Subcutaneous abdominal adipose tissue (tissue), 5 donors: Measurements from ENCODE around the gene EED.

Experiments used
- H3K27ac ChIP-seq: one replicate; pipeline ENCODE4 v1.7.0; 2013; ENCODE audit warnings: low read depth, mild to moderate bottlenecking, inconsistent platforms, low read length, moderate library complexity
- H3K27me3 ChIP-seq, 5 donors: one replicate each; pipeline ENCODE4 v1.7.0; 2013; ENCODE audit warnings: low read length in 5 of 5, inconsistent platforms in 1 of 5; ENCODE audit not compliant: control insufficient read depth in 5 of 5, insufficient read depth in 4 of 5
- H3K36me3 ChIP-seq, 5 donors: one replicate each; pipeline ENCODE4 v1.7.0; 2013; ENCODE audit warnings: low read length in 5 of 5; ENCODE audit not compliant: control insufficient read depth in 5 of 5, insufficient read depth in 5 of 5
- H3K4me1 ChIP-seq, 5 donors: one replicate each; pipeline ENCODE4 v1.7.0; 2013; ENCODE audit warnings: low read length in 5 of 5, mild to moderate bottlenecking in 3 of 5, moderate library complexity in 1 of 5; ENCODE audit not compliant: control insufficient read depth in 5 of 5, insufficient read depth in 5 of 5
- H3K4me3 ChIP-seq, 5 donors: one replicate each; pipeline ENCODE4 v1.7.0; 2013; ENCODE audit warnings: low read length in 5 of 5, low read depth in 1 of 5
- H3K9ac ChIP-seq, 5 donors: one replicate each; pipeline ENCODE4 v1.7.0; 2013; ENCODE audit warnings: low read length in 5 of 5, mild to moderate bottlenecking in 4 of 5, moderate library complexity in 3 of 5
- H3K9me3 ChIP-seq, 5 donors: one replicate each; pipeline ENCODE4 v1.7.0; 2013; ENCODE audit warnings: low read length in 5 of 5; ENCODE audit not compliant: control insufficient read depth in 5 of 5
- donor health status: healthy.
- donor health status: healthy.
- donor health status: healthy.
- donor health status: healthy.
- donor health status: healthy.

EED gene

DNA sequence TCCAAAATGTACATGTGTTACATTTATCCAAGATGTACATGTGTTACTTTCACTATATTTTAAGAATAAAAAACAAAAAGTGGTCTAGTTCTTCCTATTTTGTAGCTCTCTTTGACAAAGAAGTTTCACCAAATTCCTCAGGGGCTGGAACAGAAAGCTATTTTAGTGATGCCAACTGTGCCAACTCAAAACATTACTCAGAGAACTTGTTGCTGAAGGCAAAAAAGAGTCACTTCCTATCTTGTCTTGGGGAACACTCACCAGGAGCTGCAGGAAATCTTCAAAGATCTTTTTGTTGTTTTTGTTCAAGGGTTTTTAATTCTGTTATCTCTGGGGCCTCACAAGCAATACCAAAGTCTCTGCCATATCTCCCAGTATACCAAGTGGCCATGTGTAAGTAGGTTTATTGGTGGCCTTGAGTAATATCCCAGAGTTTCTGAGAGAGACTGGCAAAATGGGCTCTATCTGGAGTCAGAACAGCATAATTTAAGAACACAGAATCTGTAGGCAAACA is 13.6 kb upstream of the EED start:
- Histone ChIP-seq H3K27ac (no peak overlapping the region), H3K36me3 (no peaks in the 10 kb centered on the region), H3K4me1 (peaks cover 0 to 11% (median 4%) of the 10 kb centered on the region in 5 donors), H3K9ac (no peak overlapping the region), H3K4me3 (no peak overlapping the region), H3K27me3 (no peaks in the 10 kb centered on the region), H3K9me3 (no peaks in the 10 kb centered on the region)

DNA sequence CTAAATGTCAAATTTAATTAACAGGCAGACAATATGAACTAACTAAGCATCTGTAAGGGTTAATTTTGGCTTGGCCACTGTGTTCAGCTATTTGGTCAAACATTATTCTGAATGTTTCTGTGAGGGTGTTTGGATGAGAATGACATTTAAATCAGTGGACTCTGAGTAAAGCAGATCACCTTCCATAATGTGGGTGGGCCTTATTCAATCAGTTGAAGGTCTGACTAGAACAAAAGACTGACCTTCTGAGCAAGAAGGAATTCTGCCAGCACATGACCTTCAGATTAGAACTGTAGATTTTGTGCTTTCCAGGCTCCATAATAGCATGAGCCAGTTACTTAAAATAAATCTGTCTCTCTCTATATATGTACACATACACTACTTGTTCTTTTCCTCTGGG is 12.0 kb upstream of the EED start:
- no peaks in the 10 kb centered on the region for H3K36me3 ChIP-seq
- H3K9me3 ChIP-seq, result no peaks in the 10 kb centered on the region
- no peak overlapping the region for H3K27ac ChIP-seq
- no peak overlapping the region for H3K9ac ChIP-seq
- no peak overlapping the region for H3K4me3 ChIP-seq
- no peaks in the 10 kb centered on the region for H3K27me3 ChIP-seq
- peaks cover 0 to 11% (median 4%) of the 10 kb centered on the region in 5 donors for H3K4me1 ChIP-seq

DNA sequence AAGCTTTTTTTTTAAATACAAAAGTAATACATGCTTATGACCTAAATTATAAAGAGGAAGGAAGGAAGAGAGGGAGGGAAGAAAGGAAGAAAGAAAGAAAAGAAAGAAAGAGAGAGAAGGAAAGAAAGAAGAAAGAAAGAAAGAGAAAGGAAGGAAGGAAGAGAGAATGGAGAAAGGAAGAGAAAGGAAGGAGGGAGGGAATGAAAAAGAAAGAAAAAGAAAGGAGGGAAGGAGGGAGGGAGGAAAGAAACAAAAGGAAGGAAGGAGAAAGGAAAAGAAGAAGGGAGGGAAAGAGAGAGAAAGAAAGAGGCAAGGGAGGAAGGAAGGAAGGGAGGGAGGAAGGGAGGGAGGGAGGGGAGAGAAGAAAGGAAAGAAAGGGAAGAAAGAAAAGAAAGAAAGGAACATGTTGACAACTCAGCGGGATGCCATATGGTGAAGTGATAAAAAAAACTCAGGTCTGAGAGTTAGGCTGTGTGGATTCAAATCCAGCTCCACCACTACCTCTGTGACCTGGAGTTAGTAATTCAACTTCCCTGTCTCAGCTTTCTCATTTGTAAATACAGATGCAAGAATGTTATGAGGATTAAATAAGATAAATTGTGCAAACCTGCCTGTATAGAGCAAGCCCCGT is 9.6 kb upstream of the EED start:
- Histone ChIP-seq H3K27me3 (no peaks in the 10 kb centered on the region), H3K9me3 (no peaks in the 10 kb centered on the region), H3K9ac (no peak overlapping the region), H3K4me1 (peaks cover 0 to 11% (median 4%) of the 10 kb centered on the region in 5 donors), H3K27ac (no peak overlapping the region), H3K4me3 (no peak overlapping the region), H3K36me3 (no peaks in the 10 kb centered on the region)

DNA sequence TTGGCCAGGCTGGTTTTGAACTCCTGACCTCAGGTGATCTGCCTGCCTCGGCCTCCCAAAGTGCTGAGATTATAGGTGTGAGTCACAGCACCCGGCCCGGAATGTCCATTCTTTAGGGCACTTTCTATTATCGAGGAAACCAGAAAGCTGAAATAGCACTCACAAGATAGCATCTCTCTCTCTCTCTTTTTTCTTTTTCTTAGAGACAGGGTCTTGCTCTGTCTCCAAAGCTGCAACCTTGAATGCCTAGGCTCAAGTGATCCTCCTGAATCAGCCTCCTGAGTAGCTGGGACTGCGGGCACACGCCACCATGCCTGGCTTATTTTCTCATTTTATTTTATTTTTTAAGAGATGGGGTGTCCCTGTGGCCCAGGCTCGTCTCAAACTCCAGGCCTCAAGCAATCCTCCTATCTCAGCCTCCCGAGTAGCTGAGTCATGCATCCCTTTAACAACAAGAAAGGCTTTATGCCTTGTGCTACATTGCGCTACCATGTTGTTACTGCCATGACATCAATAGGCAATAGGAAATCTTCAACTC is 7.2 kb upstream of the EED start:
- Histone ChIP-seq H3K27me3 (peaks cover 0 to 2% (median 0%) of the 10 kb centered on the region in 5 donors), H3K27ac (no peak overlapping the region), H3K36me3 (no peaks in the 10 kb centered on the region), H3K4me1 (no peaks in the 10 kb centered on the region), H3K9me3 (no peaks in the 10 kb centered on the region), H3K9ac (no peak overlapping the region), H3K4me3 (no peak overlapping the region)

DNA sequence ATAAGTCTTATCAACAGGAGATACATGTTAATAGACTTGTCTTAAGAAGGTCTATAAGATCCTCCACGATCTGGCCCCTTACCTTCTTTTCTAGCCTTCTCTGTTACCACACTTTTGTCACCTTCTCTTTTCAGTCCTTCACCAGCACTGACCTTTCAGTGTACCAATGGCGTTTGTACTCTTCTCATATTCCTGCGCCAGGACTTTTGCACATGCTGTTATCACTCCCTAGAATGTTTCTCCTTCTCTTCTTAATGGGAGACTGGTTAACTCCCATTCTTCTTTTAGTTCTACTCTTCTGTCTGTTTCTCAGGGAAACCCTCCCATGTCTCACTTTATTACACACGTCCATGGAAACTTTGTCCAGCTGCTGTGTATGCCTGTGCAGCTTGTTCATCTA is 4.4 kb upstream of the EED start:
- H3K27ac ChIP-seq, result no peak overlapping the region
- H3K36me3 ChIP-seq, result no peaks in the 10 kb centered on the region
- H3K27me3 ChIP-seq, result peaks cover 0 to 2% (median 0%) of the 10 kb centered on the region in 5 donors
- no peaks in the 10 kb centered on the region for H3K9me3 ChIP-seq
- H3K4me1 ChIP-seq, result peaks cover 0 to 7% (median 5%) of the 10 kb centered on the region in 5 donors
- no peak overlapping the region for H3K9ac ChIP-seq
- H3K4me3 ChIP-seq, result no peak overlapping the region

DNA sequence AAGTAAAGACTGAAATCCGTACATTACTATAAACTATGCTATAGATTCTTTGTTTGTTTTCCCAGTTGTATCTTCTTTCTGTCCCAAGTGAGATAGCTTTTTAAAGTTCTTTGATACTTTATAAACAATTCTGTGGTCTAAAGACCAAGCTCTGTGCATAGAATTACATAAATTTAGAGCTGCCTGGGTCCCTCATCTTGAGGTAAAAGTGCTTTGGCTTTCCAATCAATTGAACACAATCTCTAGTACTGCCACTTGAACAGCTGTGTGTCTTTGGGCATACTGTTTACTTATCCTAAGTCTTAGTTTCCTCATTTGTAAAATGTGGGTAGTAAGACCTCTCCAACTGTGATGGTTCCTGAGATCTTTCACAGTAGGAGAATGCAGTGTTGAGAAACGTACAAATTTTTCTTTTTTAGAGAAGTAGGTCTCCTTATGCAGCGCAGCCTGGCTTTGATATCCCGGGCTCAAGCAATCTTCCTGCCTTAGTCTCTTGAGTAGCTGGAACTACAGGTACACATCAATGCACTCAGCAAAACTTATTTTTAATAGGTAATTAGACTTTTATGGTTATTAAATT is 2.5 kb upstream of the EED start:
- Histone ChIP-seq H3K9ac (no peak overlapping the region), H3K27ac (no peak overlapping the region), H3K36me3 (no peaks in the 10 kb centered on the region), H3K27me3 (peaks cover 0 to 2% (median 0%) of the 10 kb centered on the region in 5 donors), H3K4me3 (no peak overlapping the region), H3K9me3 (no peaks in the 10 kb centered on the region), H3K4me1 (peaks cover 5 to 23% (median 21%) of the 10 kb centered on the region in 5 donors)

DNA sequence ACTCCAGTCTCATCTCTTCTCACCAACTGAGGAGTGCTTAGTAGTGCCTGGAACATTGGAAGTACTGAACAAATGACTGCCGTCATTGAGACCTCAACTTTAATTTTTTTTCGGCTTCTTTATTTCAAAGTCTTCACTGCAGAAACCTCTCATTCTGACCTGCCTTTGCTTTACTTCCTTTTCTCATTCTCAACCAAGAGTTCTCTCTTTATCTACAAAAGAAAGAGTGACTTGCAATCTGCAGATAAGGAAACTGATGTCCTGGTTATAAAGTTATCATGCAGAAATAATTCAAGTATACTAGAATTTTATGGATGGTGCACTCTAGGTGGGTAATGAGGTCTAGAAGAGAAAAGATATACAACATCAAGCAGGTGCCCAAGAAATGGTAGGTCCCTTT is 1.2 kb upstream of the EED start:
- no peaks in the 10 kb centered on the region for H3K36me3 ChIP-seq
- H3K9me3 ChIP-seq, result no peaks in the 10 kb centered on the region
- H3K4me1 ChIP-seq, result peaks cover 5 to 30% (median 27%) of the 10 kb centered on the region in 5 donors
- peak overlapping the region; percentile 93 for H3K27ac ChIP-seq
- H3K27me3 ChIP-seq, result peaks cover 0 to 2% (median 0%) of the 10 kb centered on the region in 5 donors
- no peak overlapping the region for H3K4me3 ChIP-seq
- H3K9ac ChIP-seq, result no peak overlapping the region

DNA sequence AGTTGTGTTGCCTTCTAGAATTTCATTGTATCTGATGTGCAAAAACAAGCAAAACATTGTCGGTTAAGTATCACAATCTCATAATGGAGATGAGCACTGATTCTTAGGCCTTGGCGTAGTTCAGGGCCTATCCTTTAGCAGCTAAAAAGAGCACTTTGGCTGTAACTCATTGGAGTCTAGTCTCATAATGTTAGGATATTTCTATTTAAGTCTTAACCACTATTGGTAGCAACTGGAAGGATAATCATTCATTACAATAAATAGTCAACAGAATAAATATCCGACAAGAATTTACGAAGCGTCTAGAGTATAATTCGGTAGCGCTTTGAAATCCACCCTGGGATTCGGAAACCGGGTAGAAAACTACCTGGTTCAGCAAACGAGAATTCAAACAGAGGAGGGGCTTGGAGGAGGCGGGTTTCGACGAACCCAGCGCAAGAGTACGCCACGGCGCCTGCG is 461 bp upstream of the EED start:
- Histone ChIP-seq H3K36me3 (no peaks in the 10 kb centered on the region), H3K9me3 (no peaks in the 10 kb centered on the region), H3K9ac (peak overlapping the region; percentile 42 to 99 (median 93)), H3K27me3 (peaks cover 0 to 2% (median 0%) of the 10 kb centered on the region in 5 donors), H3K27ac (peak overlapping the region; percentile 93), H3K4me1 (peaks cover 5 to 34% (median 27%) of the 10 kb centered on the region in 5 donors), H3K4me3 (peak overlapping the region; percentile 84 to 100 (median 98))

DNA sequence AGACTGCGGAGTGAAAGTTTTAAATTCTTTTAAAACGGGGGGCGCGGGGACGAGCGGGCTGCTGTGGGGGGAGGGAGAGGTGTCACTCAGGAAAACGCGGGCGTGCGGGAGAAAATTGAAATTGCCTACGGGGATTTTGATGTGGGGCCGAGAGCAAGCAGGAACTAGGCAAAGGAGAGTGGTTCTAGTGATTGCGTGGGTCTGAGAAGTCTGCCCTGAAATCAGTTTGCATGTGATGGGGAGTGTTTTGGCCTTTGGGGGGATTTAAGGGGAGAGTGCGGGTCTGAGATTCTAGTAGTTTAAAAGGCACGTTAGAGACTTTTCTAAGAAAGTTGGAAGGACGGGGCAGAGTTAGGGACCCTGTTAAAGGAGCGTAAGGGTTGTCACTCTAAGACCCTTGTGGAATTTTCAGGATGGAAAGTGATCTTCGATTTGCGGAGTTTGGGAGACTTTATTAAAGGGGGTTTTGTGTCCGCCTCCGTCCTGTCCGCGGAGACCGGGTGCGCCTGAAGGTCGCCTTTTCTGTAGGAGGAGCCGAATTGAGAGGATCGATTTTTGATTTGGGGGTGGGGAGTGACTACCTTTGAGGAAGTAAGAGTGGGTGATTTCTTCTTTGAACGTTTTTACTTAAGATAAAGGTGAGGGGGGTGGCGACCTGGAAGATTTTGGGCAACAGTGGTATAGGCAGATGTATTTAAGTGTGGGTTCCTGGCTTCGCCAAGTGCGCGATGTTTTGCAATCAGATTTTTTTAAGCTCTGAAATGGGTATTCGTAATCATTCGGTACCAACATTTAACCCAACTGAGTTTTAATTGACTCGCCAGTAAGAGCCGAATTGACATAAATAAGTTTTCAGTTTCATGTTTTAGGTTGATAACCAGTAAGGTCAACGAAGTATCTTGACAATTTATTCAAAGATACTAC is 1.1 kb downstream of the EED start:
- no peaks in the 10 kb centered on the region for H3K9me3 ChIP-seq
- peak overlapping the region; percentile 93 for H3K27ac ChIP-seq
- H3K4me3 ChIP-seq, result peak overlapping the region; percentile 84 to 99 (median 94)
- H3K27me3 ChIP-seq, result no peaks in the 10 kb centered on the region
- peak overlapping the region; percentile 44 to 99 (median 93) for H3K9ac ChIP-seq
- peaks cover 5 to 37% (median 31%) of the 10 kb centered on the region in 5 donors for H3K4me1 ChIP-seq
- no peaks in the 10 kb centered on the region for H3K36me3 ChIP-seq
